HepG2 (cell line): ENCODE results near the gene OR10A6. TPM values are rescaled to one million over a fixed set of nuclear protein-coding genes. Genes with fewer than 3 reads are reported as not detected.

Experiments used
- ATF1 ChIP-seq: IDR thresholded peaks from 2 replicates; pipeline ENCODE4 v1.6.1; 2016; ENCODE audit warnings: mild to moderate bottlenecking, control low read depth
- HOXA5 ChIP-seq: sonication (generic); formaldehyde crosslinking; IDR thresholded peaks from 2 replicates; pipeline ENCODE4 v1.4.0; 2020; ENCODE audit warnings: missing genetic modification reagents
- KDM5A ChIP-seq: fragments of 200-600 bp; sonication (generic); IDR thresholded peaks from 2 replicates; pipeline ENCODE4 v1.7.0; 2018; ENCODE audit warnings: antibody characterized with exemption, mild to moderate bottlenecking, low read length, borderline replicate concordance
- PHF8 ChIP-seq: sonication (generic); formaldehyde crosslinking; IDR thresholded peaks from 2 replicates; pipeline ENCODE4 v1.5.0; 2020; ENCODE audit warnings: missing genetic modification reagents
- RBM39 ChIP-seq: fragments of 200-400 bp; formaldehyde crosslinking; IDR thresholded peaks from one replicate; pipeline ENCODE4 v1.6.1; 2018; ENCODE audit warnings: antibody characterized with exemption, mild to moderate bottlenecking, low read depth, low read length; ENCODE audit not compliant: poor library complexity, severe bottlenecking
- SIX4 ChIP-seq: sonication (generic); formaldehyde crosslinking; IDR thresholded peaks from 2 replicates; pipeline ENCODE4 v1.4.0; 2020; ENCODE audit warnings: missing genetic modification reagents
- UBTF ChIP-seq: sonication (generic); formaldehyde crosslinking; IDR thresholded peaks from 2 replicates; pipeline ENCODE4 v1.4.0; 2020; ENCODE audit warnings: mild to moderate bottlenecking, missing genetic modification reagents
- polyA plus RNA-seq, 8 experiments: library from polyadenylated mRNA; depleted of rRNA in 3 of 8; stranded (reverse) in 7 of 8; unstranded in 1 of 8; fragments of >200 nt; fragmentation: Illumina TruSeq in 4 of 8; extraction: Trizol in 4 of 8; gene quantifications; 2 replicates each; pipeline versions ENCODE4 v1.2.1 to v1.2.3, GENCODE V29; 2011 to 2016; ENCODE audit warnings: low read depth in 4 of 8, missing spikeins in 1 of 8, mixed read lengths in 1 of 8; ENCODE audit not compliant: insufficient read depth in 1 of 8
- total RNA-seq, 5 experiments: library from RNA; depleted of rRNA; stranded (reverse); fragments of >200 nt; fragmentation: Illumina TruSeq; extraction: Trizol; gene quantifications; 2 replicates each; pipeline ENCODE4 v1.2.3, GENCODE V29; 2016; ENCODE audit warnings: low read depth in 1 of 5
- TF ChIP-seq, protein P1 (sequence below): sonication (generic); formaldehyde crosslinking; IDR thresholded peaks from 2 replicates; pipeline ENCODE4 v1.4.0; 2020; ENCODE audit warnings: missing genetic modification reagents
- TF ChIP-seq, protein P2 (sequence below): IDR thresholded peaks from 2 replicates; pipeline ENCODE4 v1.6.1; 2016; ENCODE audit warnings: missing compliant biosample characterization, missing genetic modification reagents, borderline replicate concordance
- TF ChIP-seq, protein P3 (sequence below): sonication (generic); formaldehyde crosslinking; IDR thresholded peaks from 2 replicates; pipeline ENCODE4 v1.9.0; 2021; ENCODE audit warnings: mild to moderate bottlenecking, missing genetic modification reagents
- TF ChIP-seq, protein P4 (sequence below): IDR thresholded peaks from 2 replicates; pipeline ENCODE4 v1.4.0; 2020; ENCODE audit warnings: mild to moderate bottlenecking, missing genetic modification reagents

OR10A6 gene
- total and polyA plus RNA-seq, 2 of the 13 experiments (the other 11 are each of a cell fraction or from before 2014, with no cell fraction given), result not detected

- TF ChIP-seq, protein P1, sequence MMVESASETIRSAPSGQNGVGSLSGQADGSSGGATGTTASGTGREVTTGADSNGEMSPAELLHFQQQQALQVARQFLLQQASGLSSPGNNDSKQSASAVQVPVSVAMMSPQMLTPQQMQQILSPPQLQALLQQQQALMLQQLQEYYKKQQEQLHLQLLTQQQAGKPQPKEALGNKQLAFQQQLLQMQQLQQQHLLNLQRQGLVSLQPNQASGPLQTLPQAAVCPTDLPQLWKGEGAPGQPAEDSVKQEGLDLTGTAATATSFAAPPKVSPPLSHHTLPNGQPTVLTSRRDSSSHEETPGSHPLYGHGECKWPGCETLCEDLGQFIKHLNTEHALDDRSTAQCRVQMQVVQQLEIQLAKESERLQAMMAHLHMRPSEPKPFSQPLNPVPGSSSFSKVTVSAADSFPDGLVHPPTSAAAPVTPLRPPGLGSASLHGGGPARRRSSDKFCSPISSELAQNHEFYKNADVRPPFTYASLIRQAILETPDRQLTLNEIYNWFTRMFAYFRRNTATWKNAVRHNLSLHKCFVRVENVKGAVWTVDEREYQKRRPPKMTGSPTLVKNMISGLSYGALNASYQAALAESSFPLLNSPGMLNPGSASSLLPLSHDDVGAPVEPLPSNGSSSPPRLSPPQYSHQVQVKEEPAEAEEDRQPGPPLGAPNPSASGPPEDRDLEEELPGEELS (CRISPR knock-in tag), result no peak
- TF ChIP-seq SIX4 (CRISPR knock-in tag), result no peak
- no peak for TF ChIP-seq PHF8 (CRISPR knock-in tag)
- TF ChIP-seq, protein P2, sequence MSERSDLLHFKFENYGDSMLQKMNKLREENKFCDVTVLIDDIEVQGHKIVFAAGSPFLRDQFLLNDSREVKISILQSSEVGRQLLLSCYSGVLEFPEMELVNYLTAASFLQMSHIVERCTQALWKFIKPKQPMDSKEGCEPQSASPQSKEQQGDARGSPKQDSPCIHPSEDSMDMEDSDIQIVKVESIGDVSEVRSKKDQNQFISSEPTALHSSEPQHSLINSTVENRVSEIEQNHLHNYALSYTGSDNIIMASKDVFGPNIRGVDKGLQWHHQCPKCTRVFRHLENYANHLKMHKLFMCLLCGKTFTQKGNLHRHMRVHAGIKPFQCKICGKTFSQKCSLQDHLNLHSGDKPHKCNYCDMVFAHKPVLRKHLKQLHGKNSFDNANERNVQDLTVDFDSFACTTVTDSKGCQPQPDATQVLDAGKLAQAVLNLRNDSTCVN (CRISPR knock-in tag), result no peak
- TF ChIP-seq, protein P3, sequence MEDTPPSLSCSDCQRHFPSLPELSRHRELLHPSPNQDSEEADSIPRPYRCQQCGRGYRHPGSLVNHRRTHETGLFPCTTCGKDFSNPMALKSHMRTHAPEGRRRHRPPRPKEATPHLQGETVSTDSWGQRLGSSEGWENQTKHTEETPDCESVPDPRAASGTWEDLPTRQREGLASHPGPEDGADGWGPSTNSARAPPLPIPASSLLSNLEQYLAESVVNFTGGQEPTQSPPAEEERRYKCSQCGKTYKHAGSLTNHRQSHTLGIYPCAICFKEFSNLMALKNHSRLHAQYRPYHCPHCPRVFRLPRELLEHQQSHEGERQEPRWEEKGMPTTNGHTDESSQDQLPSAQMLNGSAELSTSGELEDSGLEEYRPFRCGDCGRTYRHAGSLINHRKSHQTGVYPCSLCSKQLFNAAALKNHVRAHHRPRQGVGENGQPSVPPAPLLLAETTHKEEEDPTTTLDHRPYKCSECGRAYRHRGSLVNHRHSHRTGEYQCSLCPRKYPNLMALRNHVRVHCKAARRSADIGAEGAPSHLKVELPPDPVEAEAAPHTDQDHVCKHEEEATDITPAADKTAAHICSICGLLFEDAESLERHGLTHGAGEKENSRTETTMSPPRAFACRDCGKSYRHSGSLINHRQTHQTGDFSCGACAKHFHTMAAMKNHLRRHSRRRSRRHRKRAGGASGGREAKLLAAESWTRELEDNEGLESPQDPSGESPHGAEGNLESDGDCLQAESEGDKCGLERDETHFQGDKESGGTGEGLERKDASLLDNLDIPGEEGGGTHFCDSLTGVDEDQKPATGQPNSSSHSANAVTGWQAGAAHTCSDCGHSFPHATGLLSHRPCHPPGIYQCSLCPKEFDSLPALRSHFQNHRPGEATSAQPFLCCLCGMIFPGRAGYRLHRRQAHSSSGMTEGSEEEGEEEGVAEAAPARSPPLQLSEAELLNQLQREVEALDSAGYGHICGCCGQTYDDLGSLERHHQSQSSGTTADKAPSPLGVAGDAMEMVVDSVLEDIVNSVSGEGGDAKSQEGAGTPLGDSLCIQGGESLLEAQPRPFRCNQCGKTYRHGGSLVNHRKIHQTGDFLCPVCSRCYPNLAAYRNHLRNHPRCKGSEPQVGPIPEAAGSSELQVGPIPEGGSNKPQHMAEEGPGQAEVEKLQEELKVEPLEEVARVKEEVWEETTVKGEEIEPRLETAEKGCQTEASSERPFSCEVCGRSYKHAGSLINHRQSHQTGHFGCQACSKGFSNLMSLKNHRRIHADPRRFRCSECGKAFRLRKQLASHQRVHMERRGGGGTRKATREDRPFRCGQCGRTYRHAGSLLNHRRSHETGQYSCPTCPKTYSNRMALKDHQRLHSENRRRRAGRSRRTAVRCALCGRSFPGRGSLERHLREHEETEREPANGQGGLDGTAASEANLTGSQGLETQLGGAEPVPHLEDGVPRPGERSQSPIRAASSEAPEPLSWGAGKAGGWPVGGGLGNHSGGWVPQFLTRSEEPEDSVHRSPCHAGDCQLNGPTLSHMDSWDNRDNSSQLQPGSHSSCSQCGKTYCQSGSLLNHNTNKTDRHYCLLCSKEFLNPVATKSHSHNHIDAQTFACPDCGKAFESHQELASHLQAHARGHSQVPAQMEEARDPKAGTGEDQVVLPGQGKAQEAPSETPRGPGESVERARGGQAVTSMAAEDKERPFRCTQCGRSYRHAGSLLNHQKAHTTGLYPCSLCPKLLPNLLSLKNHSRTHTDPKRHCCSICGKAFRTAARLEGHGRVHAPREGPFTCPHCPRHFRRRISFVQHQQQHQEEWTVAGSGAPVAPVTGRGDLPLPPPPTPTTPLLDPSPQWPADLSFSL (CRISPR knock-in tag), result no peak
- TF ChIP-seq RBM39, result no peak
- TF ChIP-seq KDM5A, result no peak
- TF ChIP-seq ATF1 (CRISPR knock-in tag), result no peak
- no peak for TF ChIP-seq HOXA5 (CRISPR knock-in tag)
- TF ChIP-seq, protein P4, sequence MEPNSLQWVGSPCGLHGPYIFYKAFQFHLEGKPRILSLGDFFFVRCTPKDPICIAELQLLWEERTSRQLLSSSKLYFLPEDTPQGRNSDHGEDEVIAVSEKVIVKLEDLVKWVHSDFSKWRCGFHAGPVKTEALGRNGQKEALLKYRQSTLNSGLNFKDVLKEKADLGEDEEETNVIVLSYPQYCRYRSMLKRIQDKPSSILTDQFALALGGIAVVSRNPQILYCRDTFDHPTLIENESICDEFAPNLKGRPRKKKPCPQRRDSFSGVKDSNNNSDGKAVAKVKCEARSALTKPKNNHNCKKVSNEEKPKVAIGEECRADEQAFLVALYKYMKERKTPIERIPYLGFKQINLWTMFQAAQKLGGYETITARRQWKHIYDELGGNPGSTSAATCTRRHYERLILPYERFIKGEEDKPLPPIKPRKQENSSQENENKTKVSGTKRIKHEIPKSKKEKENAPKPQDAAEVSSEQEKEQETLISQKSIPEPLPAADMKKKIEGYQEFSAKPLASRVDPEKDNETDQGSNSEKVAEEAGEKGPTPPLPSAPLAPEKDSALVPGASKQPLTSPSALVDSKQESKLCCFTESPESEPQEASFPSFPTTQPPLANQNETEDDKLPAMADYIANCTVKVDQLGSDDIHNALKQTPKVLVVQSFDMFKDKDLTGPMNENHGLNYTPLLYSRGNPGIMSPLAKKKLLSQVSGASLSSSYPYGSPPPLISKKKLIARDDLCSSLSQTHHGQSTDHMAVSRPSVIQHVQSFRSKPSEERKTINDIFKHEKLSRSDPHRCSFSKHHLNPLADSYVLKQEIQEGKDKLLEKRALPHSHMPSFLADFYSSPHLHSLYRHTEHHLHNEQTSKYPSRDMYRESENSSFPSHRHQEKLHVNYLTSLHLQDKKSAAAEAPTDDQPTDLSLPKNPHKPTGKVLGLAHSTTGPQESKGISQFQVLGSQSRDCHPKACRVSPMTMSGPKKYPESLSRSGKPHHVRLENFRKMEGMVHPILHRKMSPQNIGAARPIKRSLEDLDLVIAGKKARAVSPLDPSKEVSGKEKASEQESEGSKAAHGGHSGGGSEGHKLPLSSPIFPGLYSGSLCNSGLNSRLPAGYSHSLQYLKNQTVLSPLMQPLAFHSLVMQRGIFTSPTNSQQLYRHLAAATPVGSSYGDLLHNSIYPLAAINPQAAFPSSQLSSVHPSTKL (CRISPR knock-in tag), result no peak
- no peak for TF ChIP-seq UBTF (CRISPR knock-in tag)
Measured at GRCh38 chr11:7882860-7883259, 48.2 kb downstream of the OR10A6 start (continued).
